Cardiac muscle cell (in vitro differentiated cells and primary cell): ENCODE data around the gene C2CD4A. TPM values are rescaled to one million over a fixed set of nuclear protein-coding genes. Genes with fewer than 3 reads are reported as not detected.

Experiments used
- DNase-seq, 2 donors: peaks; one replicate each; pipeline versions ENCODE4 v3.0.0 to v3.0.0-alpha.2; 2010 to 2017; ENCODE audit warnings: low read depth in 1 of 2, low spot score in 1 of 2
- H3K27ac ChIP-seq: fragments of 200-600 bp; sonication (generic); 2 replicates; pipeline ENCODE4 v1.5.1; 2016
- H3K27me3 ChIP-seq: fragments of 200-600 bp; sonication (generic); 2 replicates; pipeline ENCODE4 v1.6.0; 2016; ENCODE audit warnings: control low read depth
- H3K36me3 ChIP-seq: fragments of 200-600 bp; sonication (generic); 2 replicates; pipeline ENCODE4 v1.5.1; 2016; ENCODE audit warnings: control low read depth
- H3K4me1 ChIP-seq: fragments of 200-600 bp; sonication (generic); 2 replicates; pipeline ENCODE4 v1.8.1; 2017; ENCODE audit warnings: low read depth, mild to moderate bottlenecking, mixed run types
- H3K4me3 ChIP-seq: fragments of 200-600 bp; sonication (generic); 2 replicates; pipeline ENCODE4 v1.5.1; 2016; ENCODE audit warnings: mild to moderate bottlenecking
- H3K9me3 ChIP-seq: fragments of 200-600 bp; sonication (generic); 2 replicates; pipeline ENCODE4 v1.5.1; 2017; ENCODE audit warnings: low read depth, mild to moderate bottlenecking, control low read depth
- CTCF ChIP-seq: IDR thresholded peaks from 2 replicates; pipeline ENCODE4 v1.5.1; 2012; ENCODE audit warnings: low read depth, mild to moderate bottlenecking, low read length
- polyA plus RNA-seq: library from polyadenylated mRNA; unstranded; fragments of >200 nt; fragmentation: Nextera tagmentation; extraction: Ambion mirVana; gene quantifications from 2 replicates; pipeline ENCODE4 v1.2.1, GENCODE V29; 2016
- total RNA-seq: library from RNA; depleted of rRNA; stranded (reverse); fragments of >200 nt; gene quantifications from 2 replicates; pipeline ENCODE4 v1.2.3, GENCODE V29; 2016

Gene C2CD4A
- total and polyA plus RNA-seq, 2 experiments from 2014 or later, result not detected

- Histone ChIP-seq H3K27ac (no peak overlapping the region), H3K9me3 (no peaks in the 10 kb centered on the region), H3K27me3 (peaks cover 83% of the 10 kb centered on the region), H3K4me3 (no peak overlapping the region), H3K36me3 (no peaks in the 10 kb centered on the region), H3K4me1 (no peaks in the 10 kb centered on the region)
- peak in 1 of 2 donors; percentile 26 for DNase-seq
- no peak for TF ChIP-seq CTCF
Measured at GRCh38 chr15:62063825-62064635, 2.7 kb upstream of the C2CD4A start.

- H3K4me3 ChIP-seq, result peak overlapping the region; percentile 4
- no peaks in the 10 kb centered on the region for H3K36me3 ChIP-seq
- H3K4me1 ChIP-seq, result no peaks in the 10 kb centered on the region
- DNase-seq, result peak; percentile 17 to 21
- no peaks in the 10 kb centered on the region for H3K9me3 ChIP-seq
- TF ChIP-seq CTCF, result no peak
- H3K27me3 ChIP-seq, result peaks cover 83% of the 10 kb centered on the region
- no peak overlapping the region for H3K27ac ChIP-seq
Measured at GRCh38 chr15:62067448-62068044, 769 bp downstream of the C2CD4A start.

- DNase-seq, result peak; percentile 44 to 50
- TF ChIP-seq CTCF, result peak; percentile 12
Measured at GRCh38 chr15:62068071-62068809, 1.5 kb downstream of the C2CD4A start.

GRCh38 chr15:62068810-62069167 is 2.0 kb downstream of the C2CD4A start:
- Histone ChIP-seq H3K36me3 (no peaks in the 10 kb centered on the region), H3K27me3 (peaks cover 70% of the 10 kb centered on the region), H3K4me1 (no peaks in the 10 kb centered on the region), H3K9me3 (no peaks in the 10 kb centered on the region), H3K27ac (no peak overlapping the region), H3K4me3 (peak overlapping the region; percentile 20)
- no peak for TF ChIP-seq CTCF
- DNase-seq, result peak in 1 of 2 donors; percentile 40

More at GRCh38 chr15:62068071-62068809, 1.5 kb downstream of the C2CD4A start:
- peak overlapping the region; percentile 20 for H3K4me3 ChIP-seq
- peaks cover 76% of the 10 kb centered on the region for H3K27me3 ChIP-seq
- no peaks in the 10 kb centered on the region for H3K4me1 ChIP-seq
- H3K36me3 ChIP-seq, result no peaks in the 10 kb centered on the region
- no peak overlapping the region for H3K27ac ChIP-seq
- no peaks in the 10 kb centered on the region for H3K9me3 ChIP-seq

- no peak for DNase-seq
- H3K36me3 ChIP-seq, result no peaks in the 10 kb centered on the region
- no peak overlapping the region for H3K27ac ChIP-seq
- H3K9me3 ChIP-seq, result no peaks in the 10 kb centered on the region
- H3K27me3 ChIP-seq, result peaks cover 63% of the 10 kb centered on the region
- H3K4me1 ChIP-seq, result no peaks in the 10 kb centered on the region
- no peak for TF ChIP-seq CTCF
- no peak overlapping the region for H3K4me3 ChIP-seq
Measured at GRCh38 chr15:62069551-62069950, 2.8 kb downstream of the C2CD4A start.
